RCC 7860 (cell line): ENCODE measurements around the gene KLHL1.
A peak's percentile ranks its signal among the peaks of the same experiment; 100 is the strongest.
"Not testable (repeated sequence)": the region's sequence is repeated elsewhere in the genome, so short reads cannot be mapped to it uniquely, and the experiment has no call there.

Experiments
- DNase-seq: peaks from one replicate; pipeline ENCODE4 v3.0.0-alpha.2; 2015; ENCODE audit warnings: low spot score
- FAIRE-seq: peaks from 2 replicates; lab custom pipeline; 2012; peaks lifted over from hg19 to GRCh38; lab: Jason Lieb, UNC

KLHL1 gene, protein sequence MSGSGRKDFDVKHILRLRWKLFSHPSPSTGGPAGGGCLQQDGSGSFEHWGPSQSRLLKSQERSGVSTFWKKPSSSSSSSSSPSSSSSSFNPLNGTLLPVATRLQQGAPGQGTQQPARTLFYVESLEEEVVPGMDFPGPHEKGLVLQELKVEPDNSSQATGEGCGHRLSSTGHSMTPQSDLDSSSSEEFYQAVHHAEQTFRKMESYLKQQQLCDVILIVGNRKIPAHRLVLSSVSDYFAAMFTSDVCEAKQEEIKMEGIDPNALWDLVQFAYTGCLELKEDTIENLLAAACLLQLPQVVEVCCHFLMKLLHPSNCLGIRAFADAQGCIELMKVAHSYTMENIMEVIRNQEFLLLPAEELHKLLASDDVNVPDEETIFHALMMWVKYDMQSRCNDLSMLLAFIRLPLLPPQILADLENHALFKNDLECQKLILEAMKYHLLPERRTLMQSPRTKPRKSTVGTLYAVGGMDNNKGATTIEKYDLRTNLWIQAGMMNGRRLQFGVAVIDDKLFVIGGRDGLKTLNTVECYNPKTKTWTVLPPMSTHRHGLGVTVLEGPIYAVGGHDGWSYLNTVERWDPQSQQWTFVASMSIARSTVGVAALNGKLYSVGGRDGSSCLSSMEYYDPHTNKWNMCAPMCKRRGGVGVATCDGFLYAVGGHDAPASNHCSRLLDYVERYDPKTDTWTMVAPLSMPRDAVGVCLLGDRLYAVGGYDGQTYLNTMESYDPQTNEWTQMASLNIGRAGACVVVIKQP

DNA sequence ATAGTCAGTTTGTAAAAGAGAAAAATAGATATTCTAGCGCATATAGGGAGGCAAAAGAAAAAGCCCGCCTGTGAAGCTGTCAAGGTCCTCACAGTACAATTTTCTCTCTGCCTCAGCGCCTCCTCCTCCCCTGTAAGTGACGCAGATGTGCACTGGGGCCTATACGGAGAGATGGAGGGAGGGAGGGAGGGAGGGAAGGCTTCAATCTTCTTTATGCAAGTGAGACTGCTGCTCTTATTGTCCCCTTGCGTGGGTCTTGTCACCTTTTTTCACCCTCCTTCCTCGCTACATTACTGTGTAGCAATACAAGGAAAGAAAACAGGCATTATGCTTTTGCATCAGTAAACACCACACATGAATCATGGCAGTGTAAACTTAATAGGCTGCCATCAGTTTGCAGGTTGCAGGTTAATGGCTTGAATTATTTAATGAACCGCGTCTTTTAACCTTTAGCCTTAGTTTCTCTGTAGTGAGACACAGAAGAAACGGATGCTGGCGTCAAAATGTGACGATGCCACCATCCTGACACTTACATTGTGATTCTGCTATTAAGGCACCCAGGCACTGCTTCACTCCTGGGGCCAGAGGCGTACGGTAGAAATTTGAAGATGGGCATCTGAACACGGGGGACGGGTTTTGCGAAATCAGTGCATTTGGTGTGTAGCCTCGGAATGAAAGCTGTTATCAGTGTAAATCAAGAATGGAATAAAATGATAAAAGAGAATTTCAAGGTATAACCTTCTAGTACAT lies at the start of gene KLHL1:
Gene KLHL1, minus strand, starts transcription at position 97 of the 750 bp plus-strand sequence. CDS start 753 bp downstream, outside the sequence.
- no peak for DNase-seq
- no peak for FAIRE-seq

DNA sequence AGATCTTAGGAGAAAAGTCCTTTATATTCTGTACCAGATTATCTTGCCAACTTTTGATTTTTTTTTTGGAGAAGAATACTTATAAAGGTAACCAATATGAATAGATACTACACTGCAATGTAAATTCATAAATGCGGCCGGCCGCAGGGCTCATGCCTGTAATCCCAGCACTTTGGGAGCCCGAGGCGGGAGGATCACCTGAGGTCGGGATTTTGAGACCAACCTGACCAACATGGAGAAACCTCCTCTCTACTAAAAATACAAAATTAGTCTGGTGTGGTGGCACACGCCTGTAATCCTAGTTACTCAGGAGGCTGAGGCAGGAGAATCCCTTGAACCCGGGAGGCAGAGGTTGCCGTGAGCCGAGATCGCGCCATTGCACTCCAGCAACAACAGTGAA lies 34.4 kb upstream of the KLHL1 start:
- FAIRE-seq, DNase-seq: not testable (repeated sequence)

DNA sequence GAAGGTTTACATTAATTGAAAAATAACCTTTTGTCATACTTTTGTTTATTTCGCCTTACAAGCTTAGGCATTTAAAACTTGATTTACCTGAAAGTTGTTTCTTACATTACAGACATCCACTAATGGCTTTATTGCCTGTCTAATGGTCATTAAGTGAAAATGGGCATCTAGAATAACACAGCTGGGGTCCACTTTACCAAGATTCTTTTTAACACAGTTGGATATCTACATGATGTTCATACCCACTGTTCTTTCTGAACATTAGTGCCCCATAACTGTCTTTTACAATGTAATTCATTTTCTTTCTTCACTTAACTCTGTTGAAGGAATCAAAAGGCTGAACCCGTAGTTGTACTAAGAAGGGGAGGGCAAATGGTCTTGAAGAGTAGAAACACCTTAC lies 19.8 kb upstream of the KLHL1 start:
- DNase-seq (no peak), FAIRE-seq (no peak)

DNA sequence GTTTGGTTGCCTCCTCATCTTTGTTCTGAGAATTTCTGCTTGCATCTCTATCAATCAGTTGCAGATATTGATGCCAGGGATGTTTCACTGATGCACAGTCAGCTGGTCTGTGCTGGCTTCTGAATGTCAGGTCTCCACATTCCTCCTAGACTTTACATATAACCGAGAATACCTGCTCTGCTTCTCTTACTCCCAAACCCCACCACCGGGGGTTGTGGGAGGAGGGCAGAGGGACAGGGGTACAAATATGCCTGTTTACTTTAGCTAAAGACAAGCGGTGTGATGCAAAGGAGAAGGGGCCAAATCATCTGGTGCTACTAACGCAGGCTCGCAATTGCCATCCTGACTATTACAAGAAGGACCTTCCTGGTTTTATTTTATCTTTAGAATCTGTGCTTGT lies 17.4 kb upstream of the KLHL1 start:
- no peak for FAIRE-seq

DNA sequence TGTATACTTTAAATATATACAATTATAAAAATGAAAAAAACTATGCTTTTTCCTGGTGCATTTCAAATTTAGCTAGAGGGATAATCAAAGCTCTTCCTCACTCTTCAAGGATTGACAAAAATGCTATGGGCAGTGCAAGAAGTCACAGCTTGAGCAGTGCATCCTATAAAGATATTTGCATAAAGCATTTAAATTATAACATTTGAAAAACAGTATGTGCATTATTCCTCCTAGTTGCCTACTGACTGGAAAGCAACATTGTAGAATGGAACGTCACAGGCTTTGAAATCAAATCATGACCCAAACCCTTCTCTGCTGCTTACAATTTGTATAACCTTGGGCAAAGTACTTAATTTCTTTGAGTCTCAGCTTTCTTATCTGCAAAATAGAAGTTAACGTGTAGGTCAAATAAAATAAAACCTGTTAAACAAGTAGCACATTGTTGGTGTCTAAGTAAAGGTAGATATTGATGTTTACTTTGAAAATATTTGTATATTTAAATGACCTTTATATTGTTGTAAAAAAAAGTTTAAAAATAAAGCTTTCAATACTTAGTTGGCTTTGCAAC lies 9.2 kb upstream of the KLHL1 start:
- DNase-seq (no peak), FAIRE-seq (no peak)

More for the DNA sequence above, 17.4 kb upstream of the KLHL1 start:
- DNase-seq = no peak

DNA sequence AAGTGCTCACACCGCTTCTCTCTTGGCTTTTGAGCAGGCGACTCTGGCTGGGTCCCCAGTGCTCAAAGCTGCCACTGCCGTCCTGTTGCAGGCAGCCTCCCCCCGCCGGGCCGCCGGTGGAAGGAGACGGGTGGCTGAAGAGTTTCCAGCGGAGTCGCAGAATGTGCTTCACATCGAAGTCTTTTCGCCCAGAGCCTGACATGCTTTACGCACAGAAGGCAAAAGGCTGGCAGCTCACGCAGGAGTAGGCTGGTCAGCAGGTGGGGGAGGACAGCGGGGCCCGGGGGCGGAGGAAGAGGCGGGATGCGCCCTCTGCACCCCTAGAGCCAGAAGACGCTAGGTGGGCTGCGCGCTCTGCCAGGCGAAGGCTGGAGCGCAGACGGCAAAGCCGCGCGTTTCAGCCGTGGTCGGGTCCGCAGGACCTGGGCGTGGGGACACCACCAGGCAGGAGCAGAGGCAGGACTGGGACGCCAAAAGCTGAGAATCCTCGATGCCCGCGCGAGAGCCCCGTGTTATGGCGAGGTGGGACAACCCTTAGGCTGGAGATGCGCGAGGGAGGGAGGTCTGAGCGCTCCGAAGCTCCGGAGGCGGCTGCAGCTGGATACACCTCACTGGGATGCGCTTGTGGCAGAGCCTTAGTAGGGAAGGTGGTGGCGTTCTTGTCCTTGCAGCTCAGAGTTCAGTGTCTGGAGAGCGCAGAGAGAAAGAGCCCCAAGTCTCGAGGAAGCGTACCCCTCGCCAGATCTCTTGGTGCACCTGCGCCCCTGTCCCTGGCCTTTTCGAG lies 562 bp downstream of the KLHL1 start, which contains the start of gene ATXN8OS:
Gene ATXN8OS, plus strand, starts transcription at position 329 of the 784 bp plus-strand sequence.
- DNase-seq (no peak), FAIRE-seq (no peak)

DNA sequence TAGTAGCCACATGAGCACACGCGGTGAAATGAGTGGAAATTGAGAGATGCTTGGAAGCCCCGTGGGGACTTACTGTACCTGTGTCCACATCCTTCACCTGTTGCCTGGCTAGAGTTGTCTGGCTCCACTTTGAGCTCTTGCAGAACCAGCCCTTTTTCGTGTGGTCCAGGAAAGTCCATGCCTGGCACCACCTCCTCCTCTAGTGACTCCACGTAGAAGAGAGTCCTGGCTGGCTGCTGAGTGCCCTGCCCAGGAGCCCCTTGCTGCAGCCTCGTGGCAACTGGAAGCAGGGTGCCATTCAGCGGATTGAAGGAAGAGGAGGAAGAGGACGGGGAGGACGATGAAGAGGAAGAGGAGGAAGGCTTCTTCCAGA lies 1.1 kb downstream of the KLHL1 start:
- FAIRE-seq (no peak), DNase-seq (no peak)

DNA sequence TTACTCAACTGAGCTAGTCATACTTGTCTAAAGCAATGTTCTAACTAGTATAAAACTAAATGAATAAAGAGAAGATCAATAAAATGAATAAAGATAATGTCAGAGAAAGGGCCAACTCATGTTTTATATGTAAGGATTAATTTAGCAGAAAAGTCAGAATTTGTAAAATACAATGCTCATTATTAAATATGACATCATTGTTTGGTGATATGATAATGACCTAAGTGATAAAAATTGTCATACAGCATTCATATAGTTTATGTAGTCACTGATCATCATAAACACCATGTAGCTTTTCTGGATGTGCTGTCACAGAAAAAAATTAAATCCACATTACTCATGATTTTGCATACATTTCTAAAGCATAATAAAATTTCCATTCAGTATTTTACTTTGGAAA lies 3.8 kb downstream of the KLHL1 start:
- no peak for FAIRE-seq
- no peak for DNase-seq

DNA sequence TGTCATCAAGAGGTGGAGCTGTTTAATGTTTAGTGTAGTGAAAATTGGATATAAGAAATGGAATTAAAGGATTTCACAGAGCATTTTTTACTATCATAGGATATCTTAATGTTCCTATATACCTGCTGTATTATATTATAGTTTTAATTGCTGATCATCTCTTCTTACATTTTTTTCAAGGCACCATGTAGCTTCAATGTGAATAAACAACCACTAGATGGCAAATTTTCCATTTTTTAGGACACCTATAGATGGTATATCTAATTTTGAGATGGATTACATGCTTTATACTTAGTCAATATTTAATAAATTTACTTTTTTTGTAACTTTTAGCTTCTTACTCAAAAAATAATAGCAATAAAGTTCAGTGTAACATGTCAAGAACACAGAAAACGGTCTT lies 9.6 kb downstream of the KLHL1 start:
- peak; percentile 20 for DNase-seq
- peak; percentile 69 for FAIRE-seq

DNA sequence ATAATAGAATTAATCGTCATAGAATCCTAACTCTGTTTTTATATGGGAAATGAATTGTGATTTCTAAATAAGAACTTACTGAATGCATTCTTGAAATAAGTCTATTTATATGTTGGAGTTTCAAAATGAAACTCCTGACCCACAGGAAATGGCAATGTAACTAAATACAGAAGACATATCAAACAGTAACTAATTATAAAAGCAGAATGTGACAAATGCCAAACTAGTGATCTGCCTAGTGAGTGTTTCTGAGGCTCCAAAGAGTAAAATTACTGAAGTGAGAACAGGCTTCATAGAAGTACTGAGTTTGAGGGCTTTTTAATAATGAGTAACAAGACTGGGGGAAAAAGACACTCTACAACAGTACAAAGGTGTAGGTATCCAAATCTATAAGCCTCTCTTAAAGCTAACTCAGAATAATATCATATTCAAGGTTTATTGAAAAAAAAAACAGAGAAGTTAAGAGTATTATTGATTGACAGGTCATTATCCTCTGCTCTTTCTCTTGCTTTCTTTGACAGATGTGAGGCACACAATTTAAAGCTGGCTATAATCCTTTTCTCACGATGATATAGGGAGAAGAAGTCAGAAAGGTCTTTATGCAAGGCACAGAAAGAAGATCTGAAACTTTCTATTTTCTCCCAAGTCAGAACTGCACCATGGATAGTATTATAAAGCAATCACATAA lies 18.1 kb downstream of the KLHL1 start:
- DNase-seq (no peak), FAIRE-seq (peak; percentile 43)

DNA sequence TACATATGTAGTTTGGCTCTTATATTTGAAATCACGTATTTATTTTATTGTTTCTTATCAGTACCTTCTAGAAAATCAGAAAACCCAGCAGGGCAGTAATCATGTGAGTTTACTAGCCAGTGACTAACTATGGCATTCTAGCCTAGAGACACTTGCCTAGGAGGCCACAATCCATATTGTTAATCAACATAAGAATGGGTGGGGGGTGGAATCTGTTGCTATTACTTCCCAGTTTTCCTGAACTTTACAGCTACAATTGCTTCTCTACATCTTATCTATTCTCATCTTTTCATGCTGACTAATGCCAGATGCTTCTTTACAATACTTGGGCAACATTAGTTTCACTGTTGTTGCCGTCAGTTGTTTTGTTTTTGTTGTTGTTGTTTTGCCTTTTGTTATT lies 19.3 kb downstream of the KLHL1 start:
- FAIRE-seq (no peak), DNase-seq (no peak)

DNA sequence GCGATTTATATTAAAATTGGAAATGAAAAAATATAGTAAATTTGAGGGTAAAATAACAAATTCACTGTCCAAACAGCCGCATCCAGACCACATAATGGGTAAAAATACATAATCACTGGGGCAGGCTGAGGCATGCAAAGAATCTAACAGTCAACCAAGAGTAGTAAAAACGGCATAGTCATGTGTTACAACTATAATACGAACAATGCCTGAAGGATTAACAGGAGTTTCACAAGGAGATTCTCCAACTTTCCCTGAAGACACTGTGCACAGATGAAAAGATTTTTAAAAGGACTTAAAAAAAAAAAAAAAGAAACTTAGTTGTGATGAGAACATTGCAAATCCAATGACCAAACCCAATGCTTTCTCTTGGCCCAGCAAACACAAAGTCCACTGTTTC lies 21.0 kb downstream of the KLHL1 start:
- FAIRE-seq = no peak
- DNase-seq = no peak

DNA sequence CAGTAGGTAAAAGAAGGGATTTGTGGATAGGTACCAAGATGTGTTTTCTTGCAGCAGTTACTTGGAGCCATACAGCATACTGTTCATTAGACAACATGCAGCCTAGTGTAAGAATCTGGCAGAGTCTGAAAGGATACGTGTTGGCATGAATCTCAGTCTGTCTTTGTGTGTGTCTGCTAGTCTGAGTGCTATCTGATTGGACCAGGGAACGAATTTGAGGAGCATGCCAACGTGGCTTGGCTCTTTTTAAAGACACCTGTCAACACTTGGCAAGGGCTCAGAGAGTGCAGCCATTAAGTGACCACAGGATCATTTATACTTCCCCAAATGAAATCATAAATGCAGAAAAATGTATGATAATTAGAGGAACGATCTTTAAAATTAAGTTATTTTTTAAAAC lies 28.2 kb downstream of the KLHL1 start:
- no peak for DNase-seq
- no peak for FAIRE-seq

DNA sequence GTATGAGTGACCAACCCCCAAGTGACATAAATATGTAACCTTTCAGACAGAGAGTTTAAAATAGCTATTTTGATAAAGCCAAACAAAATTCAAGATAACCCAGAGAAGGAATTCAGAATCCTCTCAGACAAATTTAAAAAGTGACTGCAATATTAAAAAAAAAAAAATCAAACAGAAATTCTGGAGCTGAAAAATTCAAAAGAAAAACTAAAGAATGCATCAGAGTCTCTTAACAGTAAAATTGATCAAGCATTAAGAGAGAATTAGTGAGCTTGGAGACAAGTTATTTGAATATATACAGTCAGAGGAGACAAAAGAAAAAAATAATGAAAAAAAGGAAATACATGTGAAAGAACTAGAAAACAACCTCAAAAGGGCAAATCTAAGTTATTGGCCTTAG lies 53.7 kb downstream of the KLHL1 start:
- DNase-seq = no peak
- no peak for FAIRE-seq

DNA sequence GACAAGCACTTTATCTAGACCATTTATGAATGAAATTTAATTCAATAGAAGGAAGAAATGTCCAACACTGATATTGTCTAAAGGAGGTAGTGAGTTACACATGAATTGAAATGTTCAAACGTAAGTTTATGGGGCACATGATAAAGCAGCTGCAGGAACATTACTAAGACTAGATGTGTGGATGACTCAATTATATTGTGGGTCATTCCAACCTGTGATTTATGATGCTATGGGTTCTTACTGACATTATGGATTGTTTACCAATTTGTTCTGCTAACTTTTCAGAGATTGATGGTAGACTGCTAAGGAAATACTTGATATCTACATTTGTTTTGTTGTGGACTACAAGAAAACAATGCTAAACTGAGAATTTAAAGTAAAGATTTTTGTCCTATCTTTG lies 56.7 kb downstream of the KLHL1 start:
- FAIRE-seq (no peak), DNase-seq (no peak)

DNA sequence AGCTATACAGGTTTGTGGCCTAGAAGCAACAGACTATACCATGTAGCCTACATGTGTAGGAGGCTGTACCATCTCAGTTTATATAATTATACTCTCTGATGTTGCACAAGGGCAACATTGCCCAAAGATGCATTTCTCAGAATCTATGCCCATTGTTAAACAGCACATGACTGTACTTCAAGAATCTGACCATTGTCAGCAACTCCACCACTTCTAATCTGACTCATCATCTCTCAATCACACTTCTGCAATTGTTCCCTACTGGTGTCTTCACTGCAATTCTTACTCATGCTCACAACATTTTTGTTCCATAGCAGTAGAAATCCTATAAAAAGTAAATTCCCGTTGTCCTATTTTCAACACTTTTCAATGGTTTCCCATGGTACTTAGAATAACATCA lies 64.6 kb downstream of the KLHL1 start:
- DNase-seq = peak; percentile 35

DNA sequence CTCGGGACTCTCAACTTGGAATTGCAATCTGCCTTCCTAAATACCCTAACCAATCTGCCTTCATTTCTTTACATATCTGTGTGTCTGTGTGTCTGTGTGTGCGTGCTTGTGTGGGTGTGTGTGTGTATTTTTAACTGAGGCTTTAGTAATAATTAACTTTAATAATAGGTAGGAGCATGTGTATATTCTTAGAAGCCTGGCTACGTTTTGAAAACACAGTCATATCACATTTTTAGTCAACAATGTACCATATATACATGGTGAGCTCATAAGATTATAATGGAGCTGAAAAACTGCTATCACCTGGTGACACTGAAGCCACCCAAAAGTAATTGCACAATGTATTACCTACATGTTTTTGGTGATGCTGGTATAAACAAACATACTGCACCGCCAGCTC lies 66.1 kb downstream of the KLHL1 start:
- DNase-seq (no peak), FAIRE-seq (no peak)

More for the DNA sequence above, 64.6 kb downstream of the KLHL1 start:
- no peak for FAIRE-seq

DNA sequence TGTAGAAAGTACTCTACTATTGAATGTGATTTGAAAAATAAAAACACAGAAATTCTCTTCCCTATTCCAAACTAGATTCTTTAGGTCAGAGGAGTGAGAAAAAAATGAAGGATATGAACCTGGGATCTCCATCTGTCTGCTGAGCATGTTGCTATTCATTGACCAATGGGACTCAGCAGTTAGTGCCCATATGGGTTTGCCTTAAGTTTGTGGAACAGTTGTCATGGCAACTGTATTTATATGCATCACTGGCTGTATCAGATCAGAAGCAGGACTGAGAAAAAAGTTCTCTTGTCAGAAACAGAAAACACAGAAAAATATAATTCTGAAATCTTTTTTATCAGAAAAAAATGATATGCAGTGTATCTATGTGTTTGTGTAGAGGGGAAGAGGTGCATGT lies 74.0 kb downstream of the KLHL1 start:
- DNase-seq = no peak
- no peak for FAIRE-seq

DNA sequence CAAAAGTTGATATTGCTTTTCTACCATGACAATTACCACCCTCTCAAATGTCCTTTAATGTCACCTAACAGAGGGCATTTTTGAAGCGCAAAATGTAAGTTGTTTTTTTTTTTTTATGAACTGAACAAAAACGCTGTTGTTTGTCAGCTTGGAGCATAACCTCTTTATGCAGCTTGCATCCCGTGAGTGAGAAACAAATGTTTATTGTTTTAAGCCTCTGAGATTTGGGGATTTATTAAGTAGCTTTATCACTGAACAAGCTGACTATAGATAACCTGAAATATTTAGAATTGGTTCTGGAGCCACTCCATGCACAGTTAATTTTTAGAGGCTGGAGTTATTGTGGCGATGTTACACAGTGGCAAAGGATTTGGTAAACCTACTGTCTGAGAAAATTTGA lies 80.7 kb downstream of the KLHL1 start:
- DNase-seq (no peak), FAIRE-seq (no peak)

DNA sequence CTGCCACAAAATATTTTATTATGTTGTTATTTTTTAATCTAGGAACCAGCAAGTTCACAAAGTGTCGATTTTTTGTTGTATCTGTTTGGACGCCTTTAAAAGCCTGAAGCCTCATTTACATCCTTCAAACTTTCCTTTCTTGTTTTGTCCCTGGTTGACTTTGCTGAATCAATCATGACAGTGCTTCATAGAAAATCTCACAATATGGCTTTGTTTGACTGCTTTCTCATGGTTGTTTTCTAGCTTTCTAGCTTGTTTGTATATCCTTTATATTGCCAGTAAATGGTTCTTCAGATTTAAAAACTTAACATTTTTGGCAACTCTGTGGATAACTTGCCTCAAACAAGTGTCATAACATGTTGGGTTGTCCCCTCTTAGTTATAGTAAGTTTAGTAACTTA lies 84.7 kb downstream of the KLHL1 start:
- DNase-seq = no peak
- FAIRE-seq = no peak
